Endometrial microvascular endothelial cells (primary cell): ENCODE measurements around the gene KIAA1755. TPM values are rescaled to one million over a fixed set of nuclear protein-coding genes. Genes with fewer than 3 reads are reported as not detected.

ENCODE experiments used
- in situ Hi-C: cut with HindIII; loops from 2 replicates; pipeline ENCODE4 v1.10.0; 2017; ENCODE audit warnings: low sequenced_read_pairs, low pct_unique_long_range_greater_than_20kb; ENCODE audit errors: inconsistent ontology term
- total RNA-seq: library from RNA; depleted of rRNA; stranded (reverse); fragments of >200 nt; gene quantifications from one replicate; pipeline ENCODE4 v1.2.3, GENCODE V29; 2015; ENCODE audit errors: inconsistent ontology term

The KIAA1755 gene
- total RNA-seq, 1 donor from 2014 or later, result 1.0 TPM

GRCh38 chr20:38164624-38165088 is 95.9 kb downstream of the KIAA1755 start:
- in situ Hi-C loops, result loop anchor here (10.0 kb wide), 1 partner anchor 90 kb away; no protein-coding TSS in a partner anchor

GRCh38 chr20:38164069-38164468 is 96.5 kb downstream of the KIAA1755 start:
- in situ Hi-C loops, result loop anchor here (10.0 kb wide), 1 partner anchor 89 kb away; no protein-coding TSS in a partner anchor

GRCh38 chr20:38162878-38163875 is 97.4 kb downstream of the KIAA1755 start:
- in situ Hi-C loops, result loop anchor here (10.0 kb wide), 1 partner anchor 88 kb away; no protein-coding TSS in a partner anchor

- in situ Hi-C loops, result loop anchor here (10.0 kb wide), 1 partner anchor 87 kb away; no protein-coding TSS in a partner anchor
Observed at GRCh38 chr20:38162149-38162548, 98.4 kb downstream of the KIAA1755 start.

- in situ Hi-C loops, result loop anchor here (10.0 kb wide), 1 partner anchor 87 kb away; no protein-coding TSS in a partner anchor
Observed at GRCh38 chr20:38161412-38161774, 99.1 kb downstream of the KIAA1755 start.

Other genes starting within 250 kb of the KIAA1755 start
- gene TTI1, start 227.3 kb downstream of the KIAA1755 start, total RNA-seq, result 22.5 TPM
- 13.1 TPM for gene RPRD1B, start 227.0 kb downstream of the KIAA1755 start, total RNA-seq
- 741 TPM for gene TGM2, start 95.5 kb downstream of the KIAA1755 start, total RNA-seq
- not detected for gene BPI, start 43.4 kb upstream of the KIAA1755 start, total RNA-seq
- not detected for gene LBP, start 85.7 kb upstream of the KIAA1755 start, total RNA-seq
- gene SNHG17, start 174.6 kb upstream of the KIAA1755 start, total RNA-seq, result 14.3 TPM
- 24.3 TPM for gene RALGAPB, start 212.1 kb upstream of the KIAA1755 start, total RNA-seq